IMR-90 (cell line): ENCODE measurements around the gene SLC30A1. TPM values are rescaled to one million over a fixed set of nuclear protein-coding genes. Genes with fewer than 3 reads are reported as not detected.

Experiments used
- ATAC-seq: fragments of 200-7000 bp; cut with Tn5 transposase; 2 replicates; pipeline ENCODE4 v1.9.1; 2020; ENCODE audit warnings: low read depth, mild to moderate bottlenecking, moderate library complexity
- BruUV-seq: library from RNA; stranded (reverse); fragments of 400-500 nt; replicated peaks from 2 replicates; lab custom pipeline; 2021; lab: Mats Ljungman, UMichigan
- CTCF ChIA-PET: fragments of 300-600 bp; formaldehyde crosslinking; extraction: SDS; loops from one replicate; lab custom pipeline; 2021; ENCODE audit warnings: antibody characterized with exemption; lab: Yijun Ruan, JAX
- POLR2A ChIA-PET: fragments of 300-600 bp; sonication (Branson Sonifier 250); formaldehyde crosslinking; loops from one replicate; lab custom pipeline; 2022; ENCODE audit warnings: antibody characterized with exemption; ENCODE audit not compliant: unreplicated experiment; lab: Charles Lee
- DNase-seq: peaks from one replicate; pipeline ENCODE4 v3.0.0; 2013
- H2AFZ ChIP-seq: replicated peaks from 2 replicates; pipeline ENCODE3; 2013; ENCODE audit warnings: low read length, mild to moderate bottlenecking; ENCODE audit not compliant: poor library complexity
- H2AK5ac ChIP-seq: 2 replicates; pipeline ENCODE4 v1.6.1; 2013; ENCODE audit warnings: low read depth, low read length, inconsistent platforms
- H2AK9ac ChIP-seq: replicated peaks from 2 replicates; pipeline ENCODE3; 2013; ENCODE audit warnings: mild to moderate bottlenecking, low read depth, low read length, moderate library complexity; ENCODE audit not compliant: poor library complexity
- H2BK120ac ChIP-seq: 2 replicates; pipeline ENCODE4 v1.6.1; 2013; ENCODE audit warnings: low read depth, low read length, inconsistent platforms
- H2BK15ac ChIP-seq: 3 replicates; pipeline ENCODE4 v1.6.1; 2013; ENCODE audit warnings: low read depth, low read length, inconsistent platforms
- H2BK20ac ChIP-seq: 2 replicates; pipeline ENCODE4 v1.6.1; 2013; ENCODE audit warnings: low read depth, mild to moderate bottlenecking, inconsistent platforms, low read length, moderate library complexity
- H2BK5ac ChIP-seq: 2 replicates; pipeline ENCODE4 v1.6.1; 2013; ENCODE audit warnings: mild to moderate bottlenecking, low read depth, low read length, inconsistent platforms; ENCODE audit not compliant: poor library complexity, severe bottlenecking
- H3K14ac ChIP-seq: replicated peaks from 2 replicates; pipeline ENCODE4 v1.6.1; 2013; ENCODE audit warnings: low read depth, low read length, inconsistent platforms
- H3K18ac ChIP-seq: 2 replicates; pipeline ENCODE4 v1.6.1; 2013; ENCODE audit warnings: low read depth, low read length, control low read depth
- H3K23ac ChIP-seq: 2 replicates; pipeline ENCODE4 v1.6.1; 2013; ENCODE audit warnings: low read depth, low read length, inconsistent platforms
- H3K27ac ChIP-seq: 2 replicates; pipeline ENCODE4 v1.5.1; 2013; ENCODE audit warnings: mild to moderate bottlenecking, control low read depth, low read length; ENCODE audit not compliant: insufficient read depth
- H3K27me3 ChIP-seq: 2 replicates; pipeline ENCODE4 v1.6.1; 2013; ENCODE audit warnings: low read length; ENCODE audit not compliant: control insufficient read depth, insufficient read depth
- H3K36me3 ChIP-seq: 2 replicates; pipeline ENCODE4 v1.6.1; 2013; ENCODE audit warnings: low read length, mixed read lengths; ENCODE audit not compliant: control insufficient read depth, insufficient read depth
- H3K4ac ChIP-seq: 2 replicates; pipeline ENCODE4 v1.6.1; 2013; ENCODE audit warnings: low read depth, low read length, inconsistent platforms
- H3K4me1 ChIP-seq: 2 replicates; pipeline ENCODE4 v1.6.1; 2013; ENCODE audit warnings: low read length, mixed read lengths; ENCODE audit not compliant: control insufficient read depth, insufficient read depth
- H3K4me2 ChIP-seq: 2 replicates; pipeline ENCODE4 v1.6.1; 2013; ENCODE audit warnings: low read depth, mild to moderate bottlenecking, control low read depth, low read length, moderate library complexity
- H3K4me3 ChIP-seq: 2 replicates; pipeline ENCODE4 v1.5.1; 2013; ENCODE audit warnings: low read depth, mild to moderate bottlenecking, control low read depth, low read length, moderate library complexity; ENCODE audit not compliant: insufficient read depth
- H3K56ac ChIP-seq: 2 replicates; pipeline ENCODE4 v1.6.1; 2013; ENCODE audit warnings: low read length, inconsistent platforms; ENCODE audit not compliant: insufficient read depth; ENCODE audit errors: extremely low read depth
- H3K79me1 ChIP-seq, 2 experiments: 2 replicates each; pipeline ENCODE4 v1.6.1; 2013; ENCODE audit warnings: low read length in 2 of 2, inconsistent platforms in 1 of 2, low read depth in 1 of 2
- H3K9ac ChIP-seq: 2 replicates; pipeline ENCODE4 v1.6.1; 2013; ENCODE audit warnings: low read depth, low read length, control low read depth
- H3K9me1 ChIP-seq: 2 replicates; pipeline ENCODE4 v1.6.1; 2013; ENCODE audit warnings: low read length, inconsistent platforms; ENCODE audit not compliant: insufficient read depth
- H3K9me3 ChIP-seq: 2 replicates; pipeline ENCODE4 v1.6.1; 2013; ENCODE audit warnings: low read length; ENCODE audit not compliant: control insufficient read depth, insufficient read depth
- H4K20me1 ChIP-seq: 2 replicates; pipeline ENCODE4 v1.6.1; 2013; ENCODE audit warnings: low read length, inconsistent platforms; ENCODE audit not compliant: insufficient read depth
- H4K5ac ChIP-seq: 2 replicates; pipeline ENCODE4 v1.6.1; 2013; ENCODE audit warnings: mild to moderate bottlenecking, low read depth, low read length, control low read depth
- H4K8ac ChIP-seq, 2 experiments: 2 replicates each; pipeline ENCODE4 v1.6.1; 2013; ENCODE audit warnings: low read depth in 2 of 2, low read length in 2 of 2, control low read depth in 1 of 2, inconsistent platforms in 1 of 2
- H4K91ac ChIP-seq: 2 replicates; pipeline ENCODE4 v1.6.1; 2013; ENCODE audit warnings: low read depth, low read length, inconsistent platforms; ENCODE audit not compliant: insufficient read depth
- BHLHE40 ChIP-seq: fragments of 150-350 bp; IDR thresholded peaks from 2 replicates; pipeline ENCODE4 v1.6.1; 2016; ENCODE audit warnings: mild to moderate bottlenecking, low read depth, low read length
- CEBPB ChIP-seq: IDR thresholded peaks from 2 replicates; pipeline ENCODE4 v1.6.1; 2012; ENCODE audit warnings: low read depth, low read length, improper control_type of control experiment
- FOS ChIP-seq: fragments of 150-350 bp; IDR thresholded peaks from 2 replicates; pipeline ENCODE4 v1.6.1; 2016; ENCODE audit warnings: low read depth, low read length
- MAFK ChIP-seq: IDR thresholded peaks from 2 replicates; pipeline ENCODE4 v1.6.1; 2012; ENCODE audit warnings: low read depth, low read length, improper control_type of control experiment
- MAZ ChIP-seq: IDR thresholded peaks from 2 replicates; pipeline ENCODE4 v1.6.1; 2012; ENCODE audit warnings: low read depth, mild to moderate bottlenecking, low read length, improper control_type of control experiment, moderate library complexity, borderline replicate concordance
- MXI1 ChIP-seq: IDR thresholded peaks from 2 replicates; pipeline ENCODE4 v1.6.1; 2012; ENCODE audit warnings: low read depth, mild to moderate bottlenecking, low read length, moderate library complexity, borderline replicate concordance
- POLR2A ChIP-seq: IDR thresholded peaks from 2 replicates; pipeline ENCODE4 v1.6.1; 2012; ENCODE audit warnings: mild to moderate bottlenecking, low read depth, low read length
- RAD21 ChIP-seq: IDR thresholded peaks from 2 replicates; pipeline ENCODE4 v1.6.1; 2012; ENCODE audit warnings: low read length, improper control_type of control experiment
- RCOR1 ChIP-seq: IDR thresholded peaks from 2 replicates; pipeline ENCODE4 v1.6.1; 2012; ENCODE audit warnings: mild to moderate bottlenecking, low read length, improper control_type of control experiment; ENCODE audit not compliant: insufficient replicate concordance
- SMC3 ChIP-seq: fragments of 150-350 bp; IDR thresholded peaks from 2 replicates; pipeline ENCODE4 v1.6.1; 2016; ENCODE audit warnings: low read depth, mild to moderate bottlenecking, antibody characterized with exemption, low read length, moderate library complexity
- WGBS, 2 experiments: methylation state at CpG; one replicate each; pipeline versions ENCODE4 v1.1.5 to v1.1.7; 2013; ENCODE audit warnings: missing lambda C conversion rate in 2 of 2; ENCODE audit not compliant: insufficient read length in 1 of 2; ENCODE audit errors: extremely low coverage in 2 of 2; 5-methylcytosine and 5-hydroxymethylcytosine counted together
- dilution Hi-C: fragments of 300-500 bp; cut with HindIII; formaldehyde crosslinking; loops from one replicate; pipeline ENCODE4 v1.14.3; 2018; ENCODE audit warnings: low sequenced_read_pairs; ENCODE audit not compliant: unreplicated experiment
- in situ Hi-C: fragments of 300-500 bp; cut with MboI; formaldehyde crosslinking; loops from 3 replicates; pipeline ENCODE4 v1.14.3; 2019; ENCODE audit warnings: low sequenced_read_pairs, inconsistent platforms, mixed read lengths
- intact Hi-C: fragments of 100-400 bp; cut with micrococcal nuclease; formaldehyde crosslinking; loops from 2 replicates; pipeline ENCODE4 v1.10.0; 2022
- polyA plus RNA-seq, 3 experiments: library from polyadenylated mRNA; depleted of rRNA; stranded (reverse); fragments of >200 nt; gene quantifications; 2 replicates each; pipeline ENCODE4 v1.2.3, GENCODE V29; 2012; ENCODE audit warnings: low replicate concordance in 1 of 3
- total RNA-seq: library from RNA; depleted of rRNA; stranded (reverse); fragments of >200 nt; gene quantifications from 2 replicates; pipeline ENCODE4 v1.2.3, GENCODE V29; 2012
- TF ChIP-seq, protein P1 (sequence below): fragments of 150-350 bp; IDR thresholded peaks from 2 replicates; pipeline ENCODE4 v1.6.1; 2016; ENCODE audit warnings: low read depth, mild to moderate bottlenecking, low read length, moderate library complexity, borderline replicate concordance
- TF ChIP-seq, protein P2 (sequence below): conservative IDR thresholded peaks from 2 replicates; pipeline ENCODE4 v1.5.1; 2012; ENCODE audit warnings: mild to moderate bottlenecking, low read depth, low read length, improper control_type of control experiment

SLC30A1 gene
- total and polyA plus RNA-seq, 2 of the 4 experiments (the other 2 are of a cell fraction), result 5.4 to 8.4 TPM

DNA sequence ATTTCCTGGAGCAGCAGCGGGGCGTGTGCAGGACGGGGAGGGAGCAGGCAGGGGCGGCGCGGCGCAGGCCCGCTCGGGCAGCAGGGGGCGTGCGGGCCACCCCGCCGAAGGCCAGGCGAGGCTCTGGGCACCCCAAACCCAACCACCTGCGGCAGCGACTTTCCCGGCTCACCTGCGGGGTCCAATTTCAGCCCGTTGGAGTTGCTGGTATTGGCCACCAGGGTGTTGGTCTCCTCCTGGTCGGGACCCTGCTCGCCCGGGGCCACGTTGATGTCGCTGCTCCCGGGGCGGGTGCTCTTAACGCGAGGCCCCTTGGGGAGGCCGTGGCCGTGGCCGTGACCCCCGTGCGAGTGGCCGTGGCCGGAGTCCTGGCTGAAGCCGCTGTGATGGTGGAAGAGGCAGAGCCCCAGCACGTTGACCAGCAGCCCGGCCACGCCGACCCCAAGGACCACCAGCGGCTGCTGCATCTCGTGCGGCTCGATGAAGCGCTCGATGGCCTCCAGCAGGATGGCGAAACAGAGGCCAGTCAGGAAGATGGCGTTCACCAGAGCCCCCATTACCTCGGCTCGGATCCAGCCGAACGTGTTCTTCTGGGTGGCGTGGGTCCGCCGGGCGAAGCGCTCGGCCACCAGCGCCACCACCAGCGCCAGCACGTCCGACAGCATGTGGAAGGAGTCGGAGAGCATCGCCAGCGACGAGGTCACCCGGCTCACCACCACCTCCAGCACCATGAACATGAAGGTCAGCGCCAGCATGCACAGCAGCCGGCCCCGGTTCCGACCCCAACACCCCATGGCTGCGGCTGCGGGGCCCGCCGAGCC is 932 bp downstream of the SLC30A1 start:
- Histone ChIP-seq H3K36me3 (peaks cover 8% of the 10 kb centered on the region), H3K14ac (peak overlapping the region; percentile 77), H4K8ac (peak overlapping the region in 1 of 2 experiments; percentile 61; a peak in 1 of 4 replicates), H2AK5ac (peak overlapping the region; percentile 79; the same call in 1 of the 2 replicates), H3K18ac (peak overlapping the region; percentile 17; the same call in 1 of the 2 replicates), H3K27me3 (no peaks in the 10 kb centered on the region), H3K9ac (peak overlapping the region; percentile 95), H3K4me2 (peak overlapping the region; percentile 94), H2AK9ac (peak overlapping the region; percentile 59), H3K4ac (peak overlapping the region; percentile 74), H2BK5ac (peak overlapping the region; percentile 18), H3K9me3 (no peaks in the 10 kb centered on the region), H2BK120ac (peak overlapping the region; percentile 33), H3K27ac (peak overlapping the region; percentile 91), H3K56ac (no peak overlapping the region), H2AFZ (peak overlapping the region; percentile 85), H4K91ac (peak overlapping the region; percentile 39), H4K5ac (no peak overlapping the region), H2BK20ac (no peak overlapping the region), H3K23ac (peak overlapping the region; percentile 68), H3K4me1 (peaks cover 13% of the 10 kb centered on the region), H3K9me1 (peaks cover 4% of the 10 kb centered on the region; the same call in 1 of the 2 replicates), H2BK15ac (0 out of 3 replicates have a peak overlapping the region, but pooled peaks have one; percentile 34), H3K79me1 (peaks cover 5 to 25% of the 10 kb centered on the region in 2 experiments; a peak in 3 of 4 replicates), H3K4me3 (peak overlapping the region; percentile 96), H4K20me1 (peaks cover 8% of the 10 kb centered on the region)
- ChIA-PET POLR2A (no interaction called here), CTCF (interaction anchor here (0.5 kb wide), 1 partner anchor 81 kb away, joined by 3 read pairs; no protein-coding TSS in a partner anchor)
- no TSS peak for BruUV-seq
- intact Hi-C loops (loop anchor here (1.0 to 5.0 kb wide), 4 partner anchors 53 to 256 kb away; no protein-coding TSS in a partner anchor), in situ Hi-C loops (loop anchor here (5.0 kb wide), 1 partner anchor 74 kb away; no protein-coding TSS in a partner anchor), dilution Hi-C loops (no loop called here)
- DNase-seq (peak; percentile 56), ATAC-seq (peak; percentile 53)
- 0% methylated on average over 29 of the region's 75 CpGs; no CpG with 5 or more reads in 1 of the 2 experiments for WGBS, 2 experiments
- TF ChIP-seq RAD21 (peak; percentile 77), FOS (no peak), CEBPB (peak; percentile 51), RCOR1 (no peak), BHLHE40 (peak; percentile 8; the same call in 1 of the 2 replicates), MAFK (no peak), MAZ (peak; percentile 73; the same call in 1 of the 2 replicates), POLR2A (no peak), MXI1 (peak; percentile 26; the same call in 1 of the 2 replicates), SMC3 (peak; percentile 83)
- TF ChIP-seq, protein P1, sequence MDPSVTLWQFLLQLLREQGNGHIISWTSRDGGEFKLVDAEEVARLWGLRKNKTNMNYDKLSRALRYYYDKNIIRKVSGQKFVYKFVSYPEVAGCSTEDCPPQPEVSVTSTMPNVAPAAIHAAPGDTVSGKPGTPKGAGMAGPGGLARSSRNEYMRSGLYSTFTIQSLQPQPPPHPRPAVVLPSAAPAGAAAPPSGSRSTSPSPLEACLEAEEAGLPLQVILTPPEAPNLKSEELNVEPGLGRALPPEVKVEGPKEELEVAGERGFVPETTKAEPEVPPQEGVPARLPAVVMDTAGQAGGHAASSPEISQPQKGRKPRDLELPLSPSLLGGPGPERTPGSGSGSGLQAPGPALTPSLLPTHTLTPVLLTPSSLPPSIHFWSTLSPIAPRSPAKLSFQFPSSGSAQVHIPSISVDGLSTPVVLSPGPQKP, result no peak
- TF ChIP-seq, protein P2, sequence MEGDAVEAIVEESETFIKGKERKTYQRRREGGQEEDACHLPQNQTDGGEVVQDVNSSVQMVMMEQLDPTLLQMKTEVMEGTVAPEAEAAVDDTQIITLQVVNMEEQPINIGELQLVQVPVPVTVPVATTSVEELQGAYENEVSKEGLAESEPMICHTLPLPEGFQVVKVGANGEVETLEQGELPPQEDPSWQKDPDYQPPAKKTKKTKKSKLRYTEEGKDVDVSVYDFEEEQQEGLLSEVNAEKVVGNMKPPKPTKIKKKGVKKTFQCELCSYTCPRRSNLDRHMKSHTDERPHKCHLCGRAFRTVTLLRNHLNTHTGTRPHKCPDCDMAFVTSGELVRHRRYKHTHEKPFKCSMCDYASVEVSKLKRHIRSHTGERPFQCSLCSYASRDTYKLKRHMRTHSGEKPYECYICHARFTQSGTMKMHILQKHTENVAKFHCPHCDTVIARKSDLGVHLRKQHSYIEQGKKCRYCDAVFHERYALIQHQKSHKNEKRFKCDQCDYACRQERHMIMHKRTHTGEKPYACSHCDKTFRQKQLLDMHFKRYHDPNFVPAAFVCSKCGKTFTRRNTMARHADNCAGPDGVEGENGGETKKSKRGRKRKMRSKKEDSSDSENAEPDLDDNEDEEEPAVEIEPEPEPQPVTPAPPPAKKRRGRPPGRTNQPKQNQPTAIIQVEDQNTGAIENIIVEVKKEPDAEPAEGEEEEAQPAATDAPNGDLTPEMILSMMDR, result peak; percentile 77
